SK-N-SH treated with all-trans-retinoic acid at 6 μM for 48 hours (cell line): Measurements from ENCODE around the gene GLOD4.

Experiments used
- BACH2 ChIP-seq: fragments of 250-450 bp; sonication (Bioruptor Pico); IDR thresholded peaks from 2 replicates; pipeline ENCODE4 v1.9.0; 2021; ENCODE audit warnings: mild to moderate bottlenecking, borderline replicate concordance
- GLIS3 ChIP-seq: fragments of 250-450 bp; sonication (Bioruptor Pico); IDR thresholded peaks from 2 replicates; pipeline ENCODE4 v1.5.0; 2020; ENCODE audit warnings: mild to moderate bottlenecking, moderate library complexity
- PATZ1 ChIP-seq: fragments of 250-450 bp; sonication (Bioruptor Pico); IDR thresholded peaks from 2 replicates; pipeline ENCODE4 v1.8.0; 2020; ENCODE audit warnings: mild to moderate bottlenecking, moderate library complexity, borderline replicate concordance
- RARB ChIP-seq: fragments of 250-450 bp; sonication (Bioruptor Pico); IDR thresholded peaks from 2 replicates; pipeline ENCODE4 v1.8.0; 2021; ENCODE audit warnings: mild to moderate bottlenecking, moderate library complexity
- ZFP3 ChIP-seq: fragments of 250-450 bp; sonication (Bioruptor Pico); IDR thresholded peaks from 2 replicates; pipeline ENCODE4 v1.5.0; 2020; ENCODE audit warnings: mild to moderate bottlenecking, moderate library complexity
- ZNF565 ChIP-seq: fragments of 450-650 bp; formaldehyde crosslinking; conservative IDR thresholded peaks from 2 replicates; pipeline ENCODE4 v1.5.0; 2020; ENCODE audit warnings: low read depth, mild to moderate bottlenecking, moderate library complexity
- ZNF8 ChIP-seq: fragments of 450-650 bp; formaldehyde crosslinking; IDR thresholded peaks from 2 replicates; pipeline ENCODE4 v1.5.0; 2020; ENCODE audit warnings: mild to moderate bottlenecking, moderate library complexity
- TF ChIP-seq, protein P1 (sequence below): fragments of 250-450 bp; sonication (Bioruptor Pico); IDR thresholded peaks from 2 replicates; pipeline ENCODE4 v1.5.1; 2020; ENCODE audit warnings: low read depth, mild to moderate bottlenecking, moderate library complexity

DNA sequence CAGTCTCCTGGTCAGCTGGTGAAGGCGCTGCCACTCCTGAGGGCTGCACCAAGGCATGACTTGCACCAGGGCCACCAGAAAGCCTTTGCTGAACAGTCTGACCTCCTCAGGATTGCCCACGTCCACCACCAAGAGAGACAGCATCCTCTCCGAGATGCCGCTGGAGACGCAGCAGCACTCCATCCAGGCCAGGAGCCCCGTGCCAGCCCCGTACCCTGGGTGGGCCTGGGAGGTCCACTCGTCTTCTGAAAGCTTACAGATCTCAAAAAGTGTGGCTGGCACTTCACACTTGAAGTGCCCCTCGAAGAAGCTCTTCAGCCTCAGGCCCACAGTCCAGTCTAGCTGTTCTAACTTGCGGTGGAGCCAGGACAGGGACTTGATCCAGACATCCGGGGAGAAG is 36.7 kb downstream of the GLOD4 start:
- TF ChIP-seq GLIS3 (CRISPR knock-in tag) (no peak), BACH2 (CRISPR knock-in tag) (no peak), PATZ1 (CRISPR knock-in tag) (no peak), ZFP3 (CRISPR knock-in tag) (no peak), RARB (CRISPR knock-in tag) (no peak), ZNF565 (no peak), ZNF8 (CRISPR knock-in tag) (no peak)
- TF ChIP-seq, protein P1, sequence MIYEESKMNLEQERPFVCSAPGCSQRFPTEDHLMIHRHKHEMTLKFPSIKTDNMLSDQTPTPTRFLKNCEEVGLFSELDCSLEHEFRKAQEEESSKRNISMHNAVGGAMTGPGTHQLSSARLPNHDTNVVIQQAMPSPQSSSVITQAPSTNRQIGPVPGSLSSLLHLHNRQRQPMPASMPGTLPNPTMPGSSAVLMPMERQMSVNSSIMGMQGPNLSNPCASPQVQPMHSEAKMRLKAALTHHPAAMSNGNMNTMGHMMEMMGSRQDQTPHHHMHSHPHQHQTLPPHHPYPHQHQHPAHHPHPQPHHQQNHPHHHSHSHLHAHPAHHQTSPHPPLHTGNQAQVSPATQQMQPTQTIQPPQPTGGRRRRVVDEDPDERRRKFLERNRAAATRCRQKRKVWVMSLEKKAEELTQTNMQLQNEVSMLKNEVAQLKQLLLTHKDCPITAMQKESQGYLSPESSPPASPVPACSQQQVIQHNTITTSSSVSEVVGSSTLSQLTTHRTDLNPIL = no peak
